Measurements from ENCODE around the gene OR8B3. TPM values are rescaled to one million over a fixed set of nuclear protein-coding genes. Genes with fewer than 3 reads are reported as not detected.
A peak's percentile ranks its signal among the peaks of the same experiment; 100 is the strongest.

Gene OR8B3
- total and polyA plus RNA-seq, 7 donors, result not detected

DNA sequence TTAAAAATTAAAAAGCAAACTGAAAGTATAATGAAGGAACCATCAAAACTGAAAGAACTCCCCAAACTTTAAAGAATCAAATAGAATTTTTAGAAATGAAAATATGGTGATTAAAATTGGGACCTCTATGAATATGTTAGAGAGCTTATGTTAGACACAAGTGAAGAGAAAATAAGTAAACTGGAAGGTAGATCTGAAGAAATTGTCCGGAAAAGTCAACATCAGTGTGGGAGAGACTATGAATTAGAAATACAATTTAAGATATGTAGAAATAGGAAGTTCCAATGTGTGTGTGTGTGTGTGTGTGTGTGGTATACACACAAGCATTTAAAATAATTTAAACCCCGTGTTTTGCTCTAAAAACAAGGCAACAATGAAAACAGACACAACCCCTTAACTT, 30.8 kb upstream of the OR8B3 start:
- H3K27ac ChIP-seq, result no peak overlapping the region
- DNase-seq, result no peak
- intact Hi-C loops (cut with DNase I), result no loop called here
- no peak for TF ChIP-seq POLR2A (IDR thresholded peaks at IDR 0.05)
- no peak for TF ChIP-seq POLR2AphosphoS5 (IDR thresholded peaks at IDR 0.05)
- TF ChIP-seq EP300 (IDR thresholded peaks at IDR 0.05), result no peak
- TF ChIP-seq, protein P1, sequence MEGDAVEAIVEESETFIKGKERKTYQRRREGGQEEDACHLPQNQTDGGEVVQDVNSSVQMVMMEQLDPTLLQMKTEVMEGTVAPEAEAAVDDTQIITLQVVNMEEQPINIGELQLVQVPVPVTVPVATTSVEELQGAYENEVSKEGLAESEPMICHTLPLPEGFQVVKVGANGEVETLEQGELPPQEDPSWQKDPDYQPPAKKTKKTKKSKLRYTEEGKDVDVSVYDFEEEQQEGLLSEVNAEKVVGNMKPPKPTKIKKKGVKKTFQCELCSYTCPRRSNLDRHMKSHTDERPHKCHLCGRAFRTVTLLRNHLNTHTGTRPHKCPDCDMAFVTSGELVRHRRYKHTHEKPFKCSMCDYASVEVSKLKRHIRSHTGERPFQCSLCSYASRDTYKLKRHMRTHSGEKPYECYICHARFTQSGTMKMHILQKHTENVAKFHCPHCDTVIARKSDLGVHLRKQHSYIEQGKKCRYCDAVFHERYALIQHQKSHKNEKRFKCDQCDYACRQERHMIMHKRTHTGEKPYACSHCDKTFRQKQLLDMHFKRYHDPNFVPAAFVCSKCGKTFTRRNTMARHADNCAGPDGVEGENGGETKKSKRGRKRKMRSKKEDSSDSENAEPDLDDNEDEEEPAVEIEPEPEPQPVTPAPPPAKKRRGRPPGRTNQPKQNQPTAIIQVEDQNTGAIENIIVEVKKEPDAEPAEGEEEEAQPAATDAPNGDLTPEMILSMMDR (IDR thresholded peaks at IDR 0.05), result no peak
- H3K36me3 ChIP-seq, result no peaks in the 10 kb centered on the region
- no peaks in the 10 kb centered on the region for H3K4me1 ChIP-seq
- H3K27me3 ChIP-seq, result no peaks in the 10 kb centered on the region
- WGBS, 2 donors, result 58 to 72% methylated on average over 2 of the region's 2 CpGs
- no peak overlapping the region for H3K4me3 ChIP-seq
- H3K9me3 ChIP-seq, result no peaks in the 10 kb centered on the region

- H3K27ac ChIP-seq, result no peak within 1 kb of the TSS
- H3K9me3 ChIP-seq, result no peaks in the 10 kb centered on the region
- no peaks in the 10 kb centered on the region for H3K27me3 ChIP-seq
- no peak within 1 kb of the TSS for H3K4me3 ChIP-seq
- no peaks in the 10 kb centered on the region for H3K36me3 ChIP-seq
- intact Hi-C loops (cut with DNase I), result no loop called here
- DNase-seq, result no peak
- 86 to 91% methylated on average over 2 of the region's 2 CpGs for WGBS, 2 donors
- TF ChIP-seq POLR2A (IDR thresholded peaks at IDR 0.05) (no peak), POLR2AphosphoS5 (IDR thresholded peaks at IDR 0.05) (no peak), EP300 (IDR thresholded peaks at IDR 0.05) (no peak)
- TF ChIP-seq, protein P1 (IDR thresholded peaks at IDR 0.05), result no peak
- no peaks in the 10 kb centered on the region for H3K4me1 ChIP-seq
Observed at GRCh38 chr11:124424384-124424921, 25.6 kb upstream of the OR8B3 start, which contains the start of gene OR8B4. OR8B4 (minus strand) TSS chr11:124424871; CDS start chr11:124424871, 0 bp downstream.

- 73 to 76% methylated on average over 4 of the region's 4 CpGs for WGBS, 2 donors
- TF ChIP-seq POLR2A (IDR thresholded peaks at IDR 0.05), result no peak
- TF ChIP-seq EP300 (IDR thresholded peaks at IDR 0.05), result no peak
- TF ChIP-seq, protein P1 (IDR thresholded peaks at IDR 0.05), result no peak
- no peak for TF ChIP-seq POLR2AphosphoS5 (IDR thresholded peaks at IDR 0.05)
- Histone ChIP-seq H3K4me1 (no peaks in the 10 kb centered on the region), H3K4me3 (no peak overlapping the region), H3K9me3 (no peaks in the 10 kb centered on the region), H3K27ac (no peak overlapping the region), H3K27me3 (no peaks in the 10 kb centered on the region), H3K36me3 (no peaks in the 10 kb centered on the region)
- intact Hi-C loops (cut with DNase I), result no loop called here
- no peak for DNase-seq
Observed at GRCh38 chr11:124421043-124421442, 22.2 kb upstream of the OR8B3 start.

DNA sequence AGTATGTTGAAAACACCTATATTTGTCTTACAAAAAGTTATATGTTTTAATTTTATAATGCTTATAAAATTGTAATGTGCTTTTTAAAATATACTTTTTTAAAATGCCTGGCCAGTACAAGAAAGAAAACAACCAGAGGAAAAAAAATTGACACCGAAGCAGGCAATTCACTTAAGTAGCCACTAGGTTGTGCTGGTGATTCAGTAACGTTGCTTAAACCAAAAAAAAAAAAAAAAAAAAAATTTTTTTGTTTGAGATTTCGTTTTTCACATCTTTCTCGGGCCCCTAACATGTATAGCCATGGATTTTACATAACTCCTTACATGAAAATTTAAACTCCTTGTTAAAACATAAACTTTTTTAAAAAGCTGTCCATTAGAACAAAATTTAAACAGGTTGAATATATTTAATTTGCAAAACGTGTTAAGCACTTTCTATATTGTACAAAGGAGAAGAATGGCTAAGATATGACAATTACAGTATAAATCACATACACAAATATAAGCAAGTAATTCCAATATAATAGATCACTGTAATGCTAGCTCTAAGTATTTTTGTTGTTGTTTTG, 16.6 kb upstream of the OR8B3 start:
- WGBS, 2 donors, result 14 to 16% methylated on average over 5 of the region's 5 CpGs
- no peak overlapping the region for H3K27ac ChIP-seq
- no peaks in the 10 kb centered on the region for H3K36me3 ChIP-seq
- intact Hi-C loops (cut with DNase I), result loop anchor here (5.0 kb wide), 1 partner anchor 172 kb away; no protein-coding TSS in a partner anchor
- DNase-seq, result no peak
- no peaks in the 10 kb centered on the region for H3K9me3 ChIP-seq
- TF ChIP-seq, protein P1 (IDR thresholded peaks at IDR 0.05), result peak in 2 of 4 experiments; percentile 11 to 60
- TF ChIP-seq POLR2AphosphoS5 (IDR thresholded peaks at IDR 0.05), result no peak
- H3K4me1 ChIP-seq, result no peaks in the 10 kb centered on the region
- no peak overlapping the region for H3K4me3 ChIP-seq
- H3K27me3 ChIP-seq, result no peaks in the 10 kb centered on the region

DNA sequence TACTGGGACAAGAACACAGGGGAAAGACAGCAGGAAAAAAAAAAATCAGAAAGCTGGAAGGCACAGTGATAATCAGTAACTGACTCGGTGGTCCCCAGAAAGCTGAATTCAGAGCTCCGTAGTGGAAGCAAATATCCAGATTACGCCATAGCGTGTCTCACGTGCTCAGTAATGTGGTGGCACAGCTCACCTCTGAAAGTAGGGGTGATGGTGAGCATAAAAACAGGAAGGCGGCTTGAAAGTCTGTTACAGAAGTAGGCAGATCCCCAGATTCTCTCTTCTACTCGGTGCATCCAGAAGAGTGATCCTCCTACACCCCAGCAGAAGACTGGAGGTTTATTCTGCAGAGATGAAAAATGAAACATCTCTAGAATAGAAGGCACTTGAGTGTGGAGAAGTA, 11.1 kb upstream of the OR8B3 start:
- intact Hi-C loops (cut with DNase I), result no loop called here
- Histone ChIP-seq H3K9me3 (no peaks in the 10 kb centered on the region), H3K36me3 (no peaks in the 10 kb centered on the region), H3K27me3 (no peaks in the 10 kb centered on the region), H3K27ac (no peak overlapping the region), H3K4me3 (no peak overlapping the region), H3K4me1 (no peaks in the 10 kb centered on the region)
- WGBS, 2 donors, result 85 to 88% methylated on average over 7 of the region's 7 CpGs
- TF ChIP-seq, protein P1 (IDR thresholded peaks at IDR 0.05), result no peak
- TF ChIP-seq POLR2A (IDR thresholded peaks at IDR 0.05), result no peak
- TF ChIP-seq EP300 (IDR thresholded peaks at IDR 0.05), result no peak
- no peak for TF ChIP-seq POLR2AphosphoS5 (IDR thresholded peaks at IDR 0.05)
- no peak for DNase-seq

All from sigmoid colon (tissue), 7 donors.